Fibroblast of lung (primary cell): ENCODE data around the gene IGSF9.

Experiments
- CTCF ChIP-seq, 2 donors: IDR thresholded peaks in 1 of 2; conservative IDR thresholded peaks in 1 of 2; 1 replicate in 1 of 2; 2 replicates in 1 of 2; pipeline ENCODE4 v1.5.1; 2011 to 2012; ENCODE audit warnings: low read length in 2 of 2, control low read depth in 1 of 2, inconsistent platforms in 1 of 2, low read depth in 1 of 2, mild to moderate bottlenecking in 1 of 2
- EZH2 ChIP-seq: IDR thresholded peaks from 2 replicates; pipeline ENCODE4 v1.5.1; 2012; ENCODE audit warnings: low read length, control low read depth, mild to moderate bottlenecking; ENCODE audit errors: missing control alignments

GRCh38 chr1:159931101-159931794 is 14.2 kb downstream of the IGSF9 start:
- TF ChIP-seq CTCF (conservative IDR thresholded peaks at IDR 0.05 in 1 of 2, IDR thresholded peaks at IDR 0.05 in 1 of 2; ENCODE audit: low read depth in 1 of 2, low read length in 2 of 2) (no peak), EZH2 (no peak)
